Measurements from ENCODE around the gene RANBP10.
"Not testable (repeated sequence)": the region's sequence is repeated elsewhere in the genome, so short reads cannot be mapped to it uniquely, and the experiment has no call there.

The RANBP10 gene

DNA sequence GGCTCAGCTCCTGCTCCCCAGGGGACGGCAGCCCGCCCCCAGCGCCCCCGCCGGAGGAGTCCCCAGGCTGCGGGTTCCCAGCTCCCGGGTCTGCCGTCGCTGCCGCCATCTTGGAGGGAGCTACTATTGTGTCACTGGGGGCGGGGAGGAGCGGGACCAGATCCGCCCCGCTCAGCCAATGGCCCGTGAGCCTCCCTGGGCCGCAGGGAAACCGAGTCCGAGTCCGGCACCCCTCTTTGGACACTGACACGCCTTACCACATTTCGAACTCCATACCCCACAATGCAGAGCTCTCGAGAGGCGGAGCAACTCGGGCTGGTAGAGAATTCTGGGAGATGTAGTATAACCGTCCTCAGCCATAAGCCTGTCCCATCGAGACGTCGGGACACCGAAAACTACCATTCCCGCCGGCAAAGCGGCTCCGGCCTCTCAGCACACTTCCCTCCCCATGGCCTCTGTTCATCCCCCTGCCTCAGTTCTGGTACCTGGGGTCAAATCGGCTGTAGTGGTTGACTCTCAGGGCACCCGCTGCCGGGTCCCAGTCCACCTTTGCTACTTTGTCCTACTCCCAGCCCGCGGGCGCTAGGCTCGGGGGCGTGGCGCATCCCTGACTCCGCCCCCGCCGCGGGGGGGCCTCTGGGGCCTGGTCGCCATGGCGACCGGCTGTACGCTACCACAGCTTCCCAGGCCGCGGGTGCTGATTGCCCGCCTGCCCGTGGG lies at the start of gene RANBP10, which contains the start of gene TSNAXIP1:
RANBP10 (minus strand) TSS at position 133 of the 720 bp plus-strand sequence; CDS start at position 109, 24 bp downstream.
TSNAXIP1 (plus strand) TSS at position 462 of the 720 bp plus-strand sequence. CDS start 261 bp downstream, outside the sequence.
- DNase-seq, result peak; percentile 97

DNA sequence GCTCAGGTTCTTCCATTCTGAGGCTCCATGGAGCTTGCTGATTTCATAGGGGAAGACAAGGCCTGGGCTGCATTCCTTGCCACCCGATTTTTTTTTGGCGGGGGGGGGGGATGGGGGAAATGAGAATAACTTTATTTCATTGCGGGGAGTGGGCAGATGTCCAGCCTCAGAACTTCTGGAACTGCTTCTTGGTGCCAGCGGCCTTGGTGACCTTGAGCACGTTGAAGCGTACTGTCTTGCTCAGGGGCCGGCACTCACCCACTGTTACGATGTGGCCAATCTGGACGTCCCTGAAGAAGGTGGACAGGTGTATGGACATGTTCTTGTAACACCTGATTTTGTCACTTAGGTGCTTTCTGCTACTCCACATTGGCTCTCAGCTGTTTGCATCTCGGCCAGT lies 49.4 kb upstream of the RANBP10 start:
- DNase-seq, result no peak

DNA sequence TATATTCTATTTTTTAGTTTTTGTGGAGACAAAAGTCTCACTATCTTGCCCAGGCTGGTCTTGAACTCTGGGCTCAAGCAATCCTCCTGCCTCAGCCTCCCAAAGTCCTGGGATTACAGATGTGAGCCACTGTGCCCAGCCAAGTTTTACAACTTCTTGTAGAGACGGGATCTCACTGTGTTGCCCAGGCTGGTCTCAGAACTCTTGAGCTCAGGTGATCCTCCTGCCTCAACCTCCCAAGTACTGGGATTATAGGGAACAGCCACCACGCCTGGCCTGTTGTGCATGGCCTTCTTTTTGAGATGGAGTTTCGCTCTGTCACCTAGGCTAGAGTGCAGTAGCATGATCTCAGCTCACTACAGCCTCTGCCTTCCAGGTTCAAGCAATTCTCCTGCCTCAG lies 47.3 kb upstream of the RANBP10 start:
- DNase-seq, result no peak

- DNase-seq, result no peak
These were observed 41.8 kb upstream of the RANBP10 start for GRCh38 chr16:67848118-67848517.

- peak; percentile 23 for DNase-seq
These were observed 40.9 kb upstream of the RANBP10 start, which contains the start of gene CENPT for GRCh38 chr16:67847064-67847861. Gene CENPT, minus strand, starts transcription at chr16:67847693. Its CDS starts 13,834 bp downstream, at chr16:67833859.

DNA sequence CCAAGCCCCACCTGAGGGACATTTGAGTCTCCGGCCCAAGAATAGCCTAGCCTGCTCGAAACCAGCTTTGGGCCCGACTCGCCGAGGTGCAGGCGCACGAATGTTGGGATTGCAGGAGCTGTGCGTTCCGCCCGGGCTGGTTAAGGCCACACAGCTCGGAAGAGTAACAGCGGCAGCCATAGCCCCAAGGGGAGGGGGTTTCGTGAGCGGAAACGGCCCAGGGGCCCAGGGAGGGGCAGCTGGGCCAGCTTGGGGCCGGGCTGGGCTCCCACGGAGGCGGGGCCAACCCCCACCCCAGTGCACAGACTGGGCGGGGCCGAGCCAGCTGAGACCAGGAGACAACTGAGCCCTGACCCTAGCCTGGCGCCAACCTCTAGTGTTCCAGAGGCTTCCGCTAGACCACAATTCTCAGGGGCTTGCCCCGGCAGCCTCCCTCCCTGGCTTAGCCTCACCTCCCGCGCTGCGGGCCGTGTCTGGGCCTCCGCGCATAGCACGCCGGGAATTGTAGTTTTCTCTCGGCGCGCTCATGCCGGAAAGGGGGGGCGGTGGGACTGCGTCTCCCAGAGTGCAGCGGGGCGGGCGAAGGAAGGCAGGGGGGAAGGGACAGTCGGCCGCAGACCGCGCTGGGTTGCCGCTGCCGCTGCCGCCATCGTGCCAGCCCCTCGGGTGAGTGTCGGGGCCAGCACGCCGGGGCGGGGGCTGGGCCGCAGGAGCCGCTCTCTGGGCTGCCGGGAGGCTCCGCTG lies 40.1 kb upstream of the RANBP10 start, which contains the start of gene NUTF2:
NUTF2 (plus strand) TSS at position 614 of the 744 bp plus-strand sequence. CDS start 18,198 bp downstream, outside the sequence.
- peak; percentile 96 for DNase-seq

GRCh38 chr16:67846063-67846319 lies 39.6 kb upstream of the RANBP10 start:
- no peak for DNase-seq

DNA sequence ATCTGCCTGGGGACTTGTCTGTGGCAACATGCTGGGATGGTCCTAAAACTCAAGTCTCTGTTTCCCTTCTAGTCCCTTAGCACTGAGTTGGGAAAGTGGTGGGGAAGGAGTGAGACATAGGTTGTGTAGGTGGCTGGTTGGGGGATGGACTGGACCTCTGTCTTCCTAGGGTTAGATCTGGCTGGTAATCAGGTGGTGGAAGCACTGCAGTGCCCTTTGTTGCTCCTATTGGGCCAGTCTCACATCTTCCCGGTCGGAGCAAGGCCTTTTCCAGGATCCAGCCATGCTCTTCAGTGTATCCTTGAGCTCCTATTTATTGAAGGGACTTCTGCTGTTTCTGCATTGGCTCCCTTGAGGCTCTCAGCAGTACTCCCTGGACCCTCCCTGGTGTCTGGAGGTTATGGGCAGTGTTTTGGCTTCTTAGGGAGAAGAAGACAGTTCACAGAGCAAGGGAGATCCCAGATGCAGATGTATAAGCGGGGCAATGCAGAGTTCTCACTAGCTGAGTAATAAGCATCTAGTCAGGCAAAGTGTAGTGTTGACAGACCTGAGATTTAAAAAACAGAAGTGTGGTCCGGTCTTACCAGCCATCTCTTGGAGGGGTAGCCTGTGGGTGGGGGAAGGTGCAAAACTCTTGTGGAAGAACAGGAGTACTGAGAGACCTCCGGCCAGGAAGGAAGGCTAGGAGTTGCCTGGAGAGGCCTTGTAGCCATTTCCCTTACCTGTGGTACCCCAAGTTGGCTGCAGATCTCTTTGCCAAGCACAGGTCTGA lies 39.1 kb upstream of the RANBP10 start:
- DNase-seq, result no peak

- no peak for DNase-seq
These were observed 38.1 kb upstream of the RANBP10 start for GRCh38 chr16:67844497-67844896.

GRCh38 chr16:67843343-67843765 lies 37.0 kb upstream of the RANBP10 start:
- DNase-seq, result no peak

DNA sequence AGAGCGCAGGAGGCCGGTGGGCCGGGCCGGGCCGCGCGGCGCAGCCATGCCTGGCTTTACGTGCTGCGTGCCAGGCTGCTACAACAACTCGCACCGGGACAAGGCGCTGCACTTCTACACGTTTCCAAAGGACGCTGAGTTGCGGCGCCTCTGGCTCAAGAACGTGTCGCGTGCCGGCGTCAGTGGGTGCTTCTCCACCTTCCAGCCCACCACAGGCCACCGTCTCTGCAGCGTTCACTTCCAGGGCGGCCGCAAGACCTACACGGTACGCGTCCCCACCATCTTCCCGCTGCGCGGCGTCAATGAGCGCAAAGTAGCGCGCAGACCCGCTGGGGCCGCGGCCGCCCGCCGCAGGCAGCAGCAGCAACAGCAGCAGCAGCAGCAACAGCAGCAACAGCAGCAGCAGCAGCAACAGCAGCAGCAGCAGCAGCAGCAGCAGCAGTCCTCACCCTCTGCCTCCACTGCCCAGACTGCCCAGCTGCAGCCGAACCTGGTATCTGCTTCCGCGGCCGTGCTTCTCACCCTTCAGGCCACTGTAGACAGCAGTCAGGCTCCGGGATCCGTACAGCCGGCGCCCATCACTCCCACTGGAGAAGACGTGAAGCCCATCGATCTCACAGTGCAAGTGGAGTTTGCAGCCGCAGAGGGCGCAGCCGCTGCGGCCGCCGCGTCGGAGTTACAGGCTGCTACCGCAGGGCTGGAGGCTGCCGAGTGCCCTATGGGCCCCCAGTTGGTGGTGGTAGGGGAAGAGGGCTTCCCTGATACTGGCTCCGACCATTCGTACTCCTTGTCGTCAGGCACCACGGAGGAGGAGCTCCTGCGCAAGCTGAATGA lies 36.4 kb upstream of the RANBP10 start:
- DNase-seq, result peak; percentile 68

- peak; percentile 95 for DNase-seq
These were observed 35.6 kb upstream of the RANBP10 start, which contains the start of gene THAP11 for GRCh38 chr16:67841816-67842508. Gene THAP11, plus strand, starts transcription at chr16:67842320. Its CDS starts 235 bp downstream, at chr16:67842555.

DNA sequence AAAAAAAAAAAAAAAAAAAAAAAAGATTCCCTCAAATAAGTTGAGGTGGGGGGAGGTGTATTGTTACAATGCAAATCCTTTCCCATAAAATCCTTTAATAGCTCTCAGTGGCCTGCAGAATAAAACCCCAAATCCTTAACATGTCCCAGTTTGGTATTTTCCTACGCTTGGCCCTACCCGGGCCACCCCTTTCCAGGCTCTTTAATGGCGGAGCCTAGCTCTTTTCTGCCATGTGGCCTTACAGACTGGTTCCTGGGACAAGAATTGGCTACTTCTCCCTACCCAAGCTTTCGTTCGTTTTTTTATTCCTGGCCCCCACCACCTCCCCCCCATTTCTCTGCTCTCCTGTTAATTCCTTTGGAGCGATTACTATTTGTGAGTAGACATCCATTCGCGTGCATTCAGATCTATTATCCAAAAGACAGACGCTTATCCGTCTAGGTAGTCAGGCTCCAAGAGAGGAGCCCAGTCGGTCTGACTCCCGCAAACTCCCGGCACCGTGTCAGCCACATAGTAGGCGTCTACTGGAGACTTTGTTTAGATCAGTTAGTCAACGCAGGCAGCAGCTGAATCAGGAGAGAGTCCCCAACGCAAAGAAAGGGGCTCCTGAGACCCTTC lies 34.9 kb upstream of the RANBP10 start:
- DNase-seq, result no peak

- no peak for DNase-seq
These were observed 31.5 kb upstream of the RANBP10 start for GRCh38 chr16:67837811-67838210.

- not testable (repeated sequence) for DNase-seq
These were observed 30.8 kb upstream of the RANBP10 start for GRCh38 chr16:67837190-67837589.

DNA sequence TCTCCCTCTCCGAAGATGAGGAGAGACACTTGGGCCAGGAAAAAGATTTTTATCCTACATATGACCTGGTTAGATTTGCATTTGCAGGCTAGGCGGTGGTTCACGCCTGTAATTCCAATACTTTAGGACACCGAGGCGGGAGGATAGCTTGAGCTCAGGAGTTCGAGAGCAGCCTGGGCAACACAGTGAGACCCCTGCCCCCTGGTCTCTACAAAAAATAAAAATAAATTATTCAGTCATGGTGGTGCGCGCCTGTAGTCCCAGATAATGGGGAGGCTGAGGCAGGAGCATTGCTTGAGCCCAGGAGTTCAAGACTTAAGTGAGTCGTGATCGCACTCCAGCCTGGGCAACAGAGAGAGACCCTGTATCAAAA lies 27.9 kb upstream of the RANBP10 start:
- DNase-seq, result no peak

GRCh38 chr16:67833415-67834241 lies 27.3 kb upstream of the RANBP10 start:
- DNase-seq, result peak; percentile 94

DNA sequence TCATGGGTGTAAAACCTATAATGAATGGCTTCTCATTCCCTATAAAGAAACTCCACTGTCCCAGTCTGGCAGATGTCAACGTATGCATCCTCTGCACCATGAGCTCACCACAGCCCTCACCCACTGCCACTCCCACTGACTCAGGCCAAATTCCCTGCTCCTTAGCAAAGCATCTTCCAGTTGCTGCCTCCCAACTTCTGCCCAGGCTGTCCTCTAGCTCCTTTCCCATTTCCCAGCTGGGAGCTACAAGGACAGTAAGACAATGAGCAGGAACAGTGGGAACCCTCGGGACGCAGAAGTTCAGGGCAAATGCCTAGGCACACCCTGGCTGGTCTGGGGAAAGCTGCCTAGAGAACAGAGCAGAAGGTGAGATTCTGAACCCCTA lies 26.7 kb upstream of the RANBP10 start:
- DNase-seq, result no peak

GRCh38 chr16:67828651-67829050 lies 22.3 kb upstream of the RANBP10 start:
- DNase-seq, result no peak
